Stimulated activated CD4-positive, alpha-beta T cell treated with anti-CD3 and anti-CD28 coated beads, Interleukin-1b, Interleukin-23, amount 100 ng/mL, for 24 hours (primary cell): ENCODE measurements around the gene MBLAC1.
"Not testable (repeated sequence)": the region's sequence is repeated elsewhere in the genome, so short reads cannot be mapped to it uniquely, and the experiment has no call there.

Experiments
- DNase-seq, 4 experiments: peaks; one replicate each; pipeline ENCODE4 v3.0.0-alpha.2; 2020; ENCODE audit warnings: low read depth in 4 of 4, low spot score in 1 of 4

Gene MBLAC1

GRCh38 chr7:100122067-100122466 is 4.7 kb upstream of the MBLAC1 start:
- DNase-seq, result no peak

- no peak for DNase-seq
Observed at GRCh38 chr7:100122568-100122967, 4.2 kb upstream of the MBLAC1 start.

GRCh38 chr7:100124301-100125230 is 2.2 kb upstream of the MBLAC1 start:
- no peak for DNase-seq

- no peak for DNase-seq
Observed at GRCh38 chr7:100126239-100126930, 382 bp upstream of the MBLAC1 start.

GRCh38 chr7:100127866-100128636 is 1.3 kb downstream of the MBLAC1 start:
- DNase-seq, result no peak

- no peak for DNase-seq
Observed at GRCh38 chr7:100128637-100128963, 1.8 kb downstream of the MBLAC1 start.

- not testable (repeated sequence) for DNase-seq
Observed at GRCh38 chr7:100130220-100130607, 3.4 kb downstream of the MBLAC1 start.

- DNase-seq, result peak; percentile 66 to 92 (median 72)
Observed at GRCh38 chr7:100130608-100131453, 4.1 kb downstream of the MBLAC1 start.

GRCh38 chr7:100132126-100132525 is 5.4 kb downstream of the MBLAC1 start:
- DNase-seq, result no peak

- DNase-seq, result peak in 2 of 4 experiments; percentile 40 to 59
Observed at GRCh38 chr7:100132697-100133151, 6.0 kb downstream of the MBLAC1 start.

GRCh38 chr7:100137851-100138760 is 11.3 kb downstream of the MBLAC1 start:
- no peak for DNase-seq

- DNase-seq, result no peak
Observed at GRCh38 chr7:100141555-100141949, 14.8 kb downstream of the MBLAC1 start.

GRCh38 chr7:100142461-100142860 is 15.7 kb downstream of the MBLAC1 start:
- no peak for DNase-seq

GRCh38 chr7:100146350-100146749 is 19.6 kb downstream of the MBLAC1 start:
- DNase-seq, result not testable (repeated sequence)

- no peak for DNase-seq
Observed at GRCh38 chr7:100147278-100147677, 20.5 kb downstream of the MBLAC1 start.

- no peak for DNase-seq
Observed at GRCh38 chr7:100148225-100148558, 21.4 kb downstream of the MBLAC1 start.

GRCh38 chr7:100148559-100149328 is 22.0 kb downstream of the MBLAC1 start, which contains the start of gene LAMTOR4:
TSS of gene LAMTOR4 (plus strand) at chr7:100148918. CDS start at chr7:100148973, 55 bp downstream.
- peak; percentile 87 to 97 (median 92) for DNase-seq

- DNase-seq, result no peak
Observed at GRCh38 chr7:100152404-100152803, 25.6 kb downstream of the MBLAC1 start.
